Dendritic cell treated with granulocyte-macrophage colony-stimulating factor and Interleukin-4, amounts not matched to agents 40 ng/mL and 50 ng/mL, for 4 days (primary cell): ENCODE results near the gene TTC39B.

ENCODE experiments used
- H3K27ac Mint-ChIP-seq: one replicate; pipeline ENCODE4 v1.8.0; 2022; ENCODE audit warnings: mild to moderate bottlenecking, mixed read lengths
- H3K27me3 Mint-ChIP-seq: one replicate; pipeline ENCODE4 v1.8.0; 2022; ENCODE audit warnings: mild to moderate bottlenecking, mixed read lengths
- H3K36me3 Mint-ChIP-seq: one replicate; pipeline ENCODE4 v1.8.0; 2022; ENCODE audit warnings: low read depth, mixed read lengths
- H3K4me1 Mint-ChIP-seq: one replicate; pipeline ENCODE4 v1.8.0; 2022; ENCODE audit warnings: low read depth, mixed read lengths
- H3K4me3 Mint-ChIP-seq: one replicate; pipeline ENCODE4 v1.8.0; 2022; ENCODE audit warnings: mild to moderate bottlenecking, moderate library complexity, mixed read lengths
- H3K9me3 Mint-ChIP-seq: one replicate; pipeline ENCODE4 v1.8.0; 2022; ENCODE audit warnings: mixed read lengths
- intact Hi-C: fragments of 100-400 bp; cut with micrococcal nuclease; formaldehyde crosslinking; loops from one replicate; pipeline ENCODE4 v1.15.0; 2022

Gene TTC39B

GRCh38 chr9:15149450-15149849 is 157.6 kb downstream of the TTC39B start:
- Mint-ChIP-seq H3K9me3 (no peaks in the 10 kb centered on the region), H3K36me3 (no peaks in the 10 kb centered on the region), H3K27ac (no peak overlapping the region), H3K4me1 (no peaks in the 10 kb centered on the region), H3K4me3 (no peak overlapping the region), H3K27me3 (no peaks in the 10 kb centered on the region)
- intact Hi-C loops = no loop called here

GRCh38 chr9:15146268-15146700 is 160.7 kb downstream of the TTC39B start:
- Mint-ChIP-seq H3K36me3 (no peaks in the 10 kb centered on the region), H3K4me1 (no peaks in the 10 kb centered on the region), H3K27ac (no peak overlapping the region), H3K9me3 (no peaks in the 10 kb centered on the region), H3K4me3 (no peak overlapping the region), H3K27me3 (no peaks in the 10 kb centered on the region)
- intact Hi-C loops = no loop called here

- intact Hi-C loops = loop anchor here (5.0 kb wide), 1 partner anchor 527 kb away; no protein-coding TSS in a partner anchor
- Mint-ChIP-seq H3K9me3 (no peaks in the 10 kb centered on the region), H3K4me3 (no peak overlapping the region), H3K4me1 (no peaks in the 10 kb centered on the region), H3K27ac (no peak overlapping the region), H3K36me3 (no peaks in the 10 kb centered on the region), H3K27me3 (no peaks in the 10 kb centered on the region)
Measured at GRCh38 chr9:15144622-15145061, 162.4 kb downstream of the TTC39B start.

- Mint-ChIP-seq H3K36me3 (no peaks in the 10 kb centered on the region), H3K27me3 (no peaks in the 10 kb centered on the region), H3K4me3 (no peak overlapping the region), H3K27ac (no peak overlapping the region), H3K9me3 (no peaks in the 10 kb centered on the region), H3K4me1 (no peaks in the 10 kb centered on the region)
- intact Hi-C loops = loop anchor here (5.0 kb wide), 1 partner anchor 526 kb away; no protein-coding TSS in a partner anchor
Measured at GRCh38 chr9:15142878-15143534, 164.0 kb downstream of the TTC39B start.

- no peaks in the 10 kb centered on the region for H3K27me3 Mint-ChIP-seq
- H3K4me1 Mint-ChIP-seq = peaks cover 5% of the 10 kb centered on the region
- no peak overlapping the region for H3K27ac Mint-ChIP-seq
- no peak overlapping the region for H3K4me3 Mint-ChIP-seq
- H3K9me3 Mint-ChIP-seq = no peaks in the 10 kb centered on the region
- intact Hi-C loops = loop anchor here (5.0 kb wide), 1 partner anchor 523 kb away; no protein-coding TSS in a partner anchor
- H3K36me3 Mint-ChIP-seq = no peaks in the 10 kb centered on the region
Measured at GRCh38 chr9:15140051-15140450, 167.0 kb downstream of the TTC39B start.

- intact Hi-C loops = no loop called here
- Mint-ChIP-seq H3K4me1 (peaks cover 5% of the 10 kb centered on the region), H3K36me3 (no peaks in the 10 kb centered on the region), H3K9me3 (no peaks in the 10 kb centered on the region), H3K4me3 (no peak overlapping the region), H3K27me3 (peaks cover 1% of the 10 kb centered on the region), H3K27ac (no peak overlapping the region)
Measured at GRCh38 chr9:15139469-15139868, 167.5 kb downstream of the TTC39B start.

- no peak overlapping the region for H3K4me3 Mint-ChIP-seq
- intact Hi-C loops = no loop called here
- no peak overlapping the region for H3K27ac Mint-ChIP-seq
- H3K36me3 Mint-ChIP-seq = no peaks in the 10 kb centered on the region
- H3K27me3 Mint-ChIP-seq = peaks cover 1% of the 10 kb centered on the region
- peaks cover 5% of the 10 kb centered on the region for H3K4me1 Mint-ChIP-seq
- H3K9me3 Mint-ChIP-seq = no peaks in the 10 kb centered on the region
Measured at GRCh38 chr9:15138357-15138686, 168.7 kb downstream of the TTC39B start.

- H3K9me3 Mint-ChIP-seq = no peaks in the 10 kb centered on the region
Measured at GRCh38 chr9:15137658-15138356, 169.2 kb downstream of the TTC39B start.

GRCh38 chr9:15137089-15137488 is 169.9 kb downstream of the TTC39B start:
- peaks cover 5% of the 10 kb centered on the region for H3K4me1 Mint-ChIP-seq
- no peak overlapping the region for H3K27ac Mint-ChIP-seq
- H3K36me3 Mint-ChIP-seq = no peaks in the 10 kb centered on the region
- H3K4me3 Mint-ChIP-seq = no peak overlapping the region
- H3K9me3 Mint-ChIP-seq = no peaks in the 10 kb centered on the region
- intact Hi-C loops = no loop called here
- peaks cover 1% of the 10 kb centered on the region for H3K27me3 Mint-ChIP-seq

More at GRCh38 chr9:15137658-15138356, 169.2 kb downstream of the TTC39B start:
- H3K4me3 Mint-ChIP-seq = no peak overlapping the region
- peaks cover 1% of the 10 kb centered on the region for H3K27me3 Mint-ChIP-seq
- no peak overlapping the region for H3K27ac Mint-ChIP-seq
- no peaks in the 10 kb centered on the region for H3K36me3 Mint-ChIP-seq
- H3K4me1 Mint-ChIP-seq = peaks cover 5% of the 10 kb centered on the region
- intact Hi-C loops = no loop called here

GRCh38 chr9:15136646-15137045 is 170.4 kb downstream of the TTC39B start:
- Mint-ChIP-seq H3K27ac (no peak overlapping the region), H3K36me3 (no peaks in the 10 kb centered on the region), H3K27me3 (peaks cover 1% of the 10 kb centered on the region), H3K4me3 (no peak overlapping the region), H3K9me3 (no peaks in the 10 kb centered on the region), H3K4me1 (peaks cover 5% of the 10 kb centered on the region)
- intact Hi-C loops = no loop called here

- Mint-ChIP-seq H3K9me3 (no peaks in the 10 kb centered on the region), H3K36me3 (no peaks in the 10 kb centered on the region), H3K27ac (no peak overlapping the region), H3K4me3 (no peak overlapping the region), H3K27me3 (peaks cover 1% of the 10 kb centered on the region), H3K4me1 (peaks cover 5% of the 10 kb centered on the region)
- intact Hi-C loops = loop anchor here (1.0 kb wide), 1 partner anchor 31 kb away; no protein-coding TSS in a partner anchor
Measured at GRCh38 chr9:15135164-15135792, 171.7 kb downstream of the TTC39B start.

GRCh38 chr9:15133488-15133887 is 173.5 kb downstream of the TTC39B start:
- Mint-ChIP-seq H3K27ac (no peak overlapping the region), H3K4me3 (no peak overlapping the region), H3K4me1 (peaks cover 5% of the 10 kb centered on the region), H3K27me3 (peaks cover 1% of the 10 kb centered on the region), H3K9me3 (no peaks in the 10 kb centered on the region), H3K36me3 (no peaks in the 10 kb centered on the region)
- intact Hi-C loops = no loop called here

- H3K9me3 Mint-ChIP-seq = no peaks in the 10 kb centered on the region
- no peak overlapping the region for H3K4me3 Mint-ChIP-seq
- no peaks in the 10 kb centered on the region for H3K36me3 Mint-ChIP-seq
- no peak overlapping the region for H3K27ac Mint-ChIP-seq
- peaks cover 5% of the 10 kb centered on the region for H3K4me1 Mint-ChIP-seq
- intact Hi-C loops = no loop called here
- H3K27me3 Mint-ChIP-seq = peaks cover 2% of the 10 kb centered on the region
Measured at GRCh38 chr9:15132091-15132490, 174.9 kb downstream of the TTC39B start.

- Mint-ChIP-seq H3K4me3 (no peak overlapping the region), H3K27ac (no peak overlapping the region), H3K9me3 (no peaks in the 10 kb centered on the region), H3K36me3 (no peaks in the 10 kb centered on the region), H3K27me3 (peaks cover 9% of the 10 kb centered on the region), H3K4me1 (peaks cover 5% of the 10 kb centered on the region)
- intact Hi-C loops = no loop called here
Measured at GRCh38 chr9:15131094-15131493, 175.9 kb downstream of the TTC39B start.
